GM23338 (cell line): ENCODE data around the gene FBXO9. TPM values are rescaled to one million over a fixed set of nuclear protein-coding genes. Genes with fewer than 3 reads are reported as not detected.

Source experiments
- ATAC-seq: fragments of 200-7000 bp; cut with Tn5 transposase; 3 replicates; pipeline ENCODE4 v1.9.1; 2020
- DNase-seq: peaks from one replicate; pipeline ENCODE4 v3.0.0-alpha.2; 2015; ENCODE audit warnings: low spot score
- H2AFZ ChIP-seq: fragments of 200-600 bp; sonication (generic); 2 replicates; pipeline ENCODE4 v1.8.0; 2016; ENCODE audit warnings: antibody characterized with exemption, mild to moderate bottlenecking, moderate library complexity
- H3F3A ChIP-seq: fragments of 200-600 bp; sonication (generic); replicated peaks from 2 replicates; pipeline ENCODE4 v1.8.0; 2017; ENCODE audit warnings: antibody characterized with exemption, mixed run types, low read depth
- H3K27ac ChIP-seq: fragments of 200-600 bp; sonication (generic); 2 replicates; pipeline ENCODE4 v1.6.1; 2016; ENCODE audit warnings: low read depth
- H3K27me3 ChIP-seq: fragments of 200-600 bp; sonication (generic); 2 replicates; pipeline ENCODE4 v1.8.0; 2016; ENCODE audit warnings: mild to moderate bottlenecking, mixed run types, moderate library complexity; ENCODE audit not compliant: insufficient read depth
- H3K36me3 ChIP-seq: fragments of 200-600 bp; sonication (generic); 2 replicates; pipeline ENCODE4 v1.8.0; 2016; ENCODE audit warnings: mild to moderate bottlenecking; ENCODE audit not compliant: insufficient read depth
- H3K4me1 ChIP-seq: fragments of 200-600 bp; sonication (generic); 2 replicates; pipeline ENCODE4 v1.8.0; 2016; ENCODE audit warnings: mild to moderate bottlenecking, moderate library complexity; ENCODE audit not compliant: insufficient read depth
- H3K4me2 ChIP-seq: fragments of 200-600 bp; sonication (generic); 2 replicates; pipeline ENCODE4 v1.7.1; 2017; ENCODE audit warnings: mixed run types
- H3K4me3 ChIP-seq: fragments of 200-600 bp; sonication (generic); 2 replicates; pipeline ENCODE4 v1.6.1; 2016; ENCODE audit warnings: mixed run types
- H3K79me2 ChIP-seq: fragments of 200-600 bp; sonication (generic); replicated peaks from 2 replicates; pipeline ENCODE4 v1.8.0; 2017; ENCODE audit warnings: mild to moderate bottlenecking; ENCODE audit not compliant: insufficient read depth
- H3K9me2 ChIP-seq: fragments of 200-600 bp; sonication (generic); 2 replicates; pipeline ENCODE4 v1.8.0; 2017; ENCODE audit not compliant: insufficient read depth
- H4K20me1 ChIP-seq: fragments of 200-600 bp; sonication (generic); replicated peaks from 2 replicates; pipeline ENCODE4 v1.8.0; 2017; ENCODE audit warnings: mild to moderate bottlenecking; ENCODE audit not compliant: insufficient read depth
- H3K27ac Mint-ChIP-seq: 2 replicates; pipeline ENCODE4 v1.8.0; 2020; ENCODE audit warnings: inconsistent platforms, mild to moderate bottlenecking, moderate library complexity, mixed read lengths
- H3K27me3 Mint-ChIP-seq: 3 replicates; pipeline ENCODE4 v1.8.0; 2022; ENCODE audit warnings: low read depth, mild to moderate bottlenecking, moderate library complexity, mixed read lengths, inconsistent platforms; ENCODE audit not compliant: insufficient read depth, poor library complexity
- H3K36me3 Mint-ChIP-seq: 3 replicates; pipeline ENCODE4 v1.8.0; 2021; ENCODE audit warnings: low read depth, mild to moderate bottlenecking, inconsistent platforms, moderate library complexity, mixed read lengths
- H3K4me1 Mint-ChIP-seq: 3 replicates; pipeline ENCODE4 v1.8.0; 2020; ENCODE audit warnings: mild to moderate bottlenecking, inconsistent platforms, mixed read lengths
- H3K4me3 Mint-ChIP-seq: 3 replicates; pipeline ENCODE4 v1.8.0; 2021; ENCODE audit warnings: moderate library complexity, mild to moderate bottlenecking, inconsistent platforms, mixed read lengths
- H3K9me3 Mint-ChIP-seq: 3 replicates; pipeline ENCODE4 v1.8.0; 2020; ENCODE audit warnings: moderate library complexity, mild to moderate bottlenecking, inconsistent platforms, mixed read lengths
- CREB1 ChIP-seq: fragments of 250-450 bp; sonication (Bioruptor Pico); IDR thresholded peaks from 2 replicates; pipeline ENCODE4 v1.5.0; 2020; ENCODE audit warnings: low read depth, mild to moderate bottlenecking, moderate library complexity
- CTCF ChIP-seq, 2 experiments: fragments of 200-600 bp in 1 of 2; sonication (generic) in 1 of 2; conservative IDR thresholded peaks; 2 replicates each; pipeline versions ENCODE4 v1.5.1 to v1.6.1; 2016 to 2017; ENCODE audit warnings: antibody characterized with exemption in 2 of 2, low read depth in 2 of 2, mild to moderate bottlenecking in 2 of 2, moderate library complexity in 1 of 2
- ETS1 ChIP-seq: IDR thresholded peaks from 2 replicates; pipeline ENCODE4 v1.6.1; 2016; ENCODE audit warnings: antibody characterized with exemption
- EZH2 ChIP-seq: fragments of 200-600 bp; sonication (generic); IDR thresholded peaks from one replicate; pipeline ENCODE4 v1.8.0; 2017; ENCODE audit warnings: antibody characterized with exemption, mild to moderate bottlenecking, low read depth; ENCODE audit not compliant: unreplicated experiment
- EZH2phosphoT487 ChIP-seq: fragments of 200-600 bp; sonication (generic); IDR thresholded peaks from one replicate; pipeline ENCODE4 v1.8.1; 2018; ENCODE audit warnings: antibody characterized with exemption; ENCODE audit not compliant: unreplicated experiment
- JUNB ChIP-seq: IDR thresholded peaks from one replicate; pipeline ENCODE4 v1.6.1; 2016; ENCODE audit warnings: antibody characterized with exemption; ENCODE audit not compliant: unreplicated experiment
- NANOG ChIP-seq: IDR thresholded peaks from 2 replicates; pipeline ENCODE4 v1.6.1; 2016; ENCODE audit warnings: antibody characterized with exemption, borderline replicate concordance
- POLR2AphosphoS5 ChIP-seq: IDR thresholded peaks from 2 replicates; pipeline ENCODE4 v1.6.1; 2016; ENCODE audit warnings: antibody characterized with exemption, low read depth
- STAT1 ChIP-seq: IDR thresholded peaks from one replicate; pipeline ENCODE4 v1.6.1; 2016; ENCODE audit warnings: antibody characterized with exemption; ENCODE audit not compliant: unreplicated experiment
- ZNF114 ChIP-seq: fragments of 250-450 bp; sonication (Bioruptor Pico); IDR thresholded peaks from 2 replicates; pipeline ENCODE4 v1.5.0; 2020; ENCODE audit warnings: mild to moderate bottlenecking, moderate library complexity
- ZNF331 ChIP-seq: fragments of 250-450 bp; sonication (Bioruptor Pico); IDR thresholded peaks from 2 replicates; pipeline ENCODE4 v1.5.0; 2020; ENCODE audit warnings: low read depth, mild to moderate bottlenecking, moderate library complexity
- ZNF462 ChIP-seq: fragments of 250-450 bp; sonication (Bioruptor Pico); IDR thresholded peaks from 2 replicates; pipeline ENCODE4 v1.5.0; 2020; ENCODE audit warnings: mild to moderate bottlenecking, moderate library complexity
- polyA plus RNA-seq: library from polyadenylated mRNA; unstranded; fragments of >200 nt; fragmentation: Nextera tagmentation; extraction: Ambion mirVana; gene quantifications from 2 replicates; pipeline ENCODE4 v1.2.1, GENCODE V29; 2016
- total RNA-seq: library from RNA; depleted of rRNA; stranded (reverse); fragments of >200 nt; shearing (Covaris generic); gene quantifications from 2 replicates; pipeline ENCODE4 v1.2.3, GENCODE V29; 2014
- TF ChIP-seq, protein P1 (sequence below): IDR thresholded peaks from one replicate; pipeline ENCODE4 v1.6.1; 2018; ENCODE audit warnings: antibody characterized with exemption; ENCODE audit not compliant: unreplicated experiment

Gene FBXO9
- total and polyA plus RNA-seq, 2 experiments from 2014 or later: 29.8 to 32.8 TPM

- Histone ChIP-seq H2AFZ (no peak overlapping the region), H3K27ac (no peak overlapping the region), H4K20me1 (no peaks in the 10 kb centered on the region; the same call in 1 of the 2 replicates), H3F3A (no peaks in the 10 kb centered on the region), H3K9me2 (no peaks in the 10 kb centered on the region), H3K79me2 (no peaks in the 10 kb centered on the region; the same call in 1 of the 2 replicates), H3K4me1 (peaks cover 12% of the 10 kb centered on the region), H3K4me2 (no peak overlapping the region), H3K36me3 (no peaks in the 10 kb centered on the region), H3K27me3 (no peaks in the 10 kb centered on the region), H3K4me3 (no peak overlapping the region)
- peaks cover 21% of the 10 kb centered on the region for H3K4me1 Mint-ChIP-seq
- ATAC-seq (no peak), DNase-seq (no peak)
- H3K9me3 Mint-ChIP-seq: no peaks in the 10 kb centered on the region
- peaks cover 26% of the 10 kb centered on the region for H3K36me3 Mint-ChIP-seq
- TF ChIP-seq ZNF114 (CRISPR knock-in tag) (no peak), NANOG (no peak), STAT1 (no peak), ETS1 (no peak), EZH2 (no peak), ZNF462 (CRISPR knock-in tag) (no peak), CREB1 (CRISPR knock-in tag) (no peak), ZNF331 (CRISPR knock-in tag) (no peak), CTCF (conservative IDR thresholded peaks at IDR 0.05; ENCODE audit: low read depth in 2 of 2) (no peak), EZH2phosphoT487 (no peak), JUNB (no peak), POLR2AphosphoS5 (no peak)
- TF ChIP-seq, protein P1, sequence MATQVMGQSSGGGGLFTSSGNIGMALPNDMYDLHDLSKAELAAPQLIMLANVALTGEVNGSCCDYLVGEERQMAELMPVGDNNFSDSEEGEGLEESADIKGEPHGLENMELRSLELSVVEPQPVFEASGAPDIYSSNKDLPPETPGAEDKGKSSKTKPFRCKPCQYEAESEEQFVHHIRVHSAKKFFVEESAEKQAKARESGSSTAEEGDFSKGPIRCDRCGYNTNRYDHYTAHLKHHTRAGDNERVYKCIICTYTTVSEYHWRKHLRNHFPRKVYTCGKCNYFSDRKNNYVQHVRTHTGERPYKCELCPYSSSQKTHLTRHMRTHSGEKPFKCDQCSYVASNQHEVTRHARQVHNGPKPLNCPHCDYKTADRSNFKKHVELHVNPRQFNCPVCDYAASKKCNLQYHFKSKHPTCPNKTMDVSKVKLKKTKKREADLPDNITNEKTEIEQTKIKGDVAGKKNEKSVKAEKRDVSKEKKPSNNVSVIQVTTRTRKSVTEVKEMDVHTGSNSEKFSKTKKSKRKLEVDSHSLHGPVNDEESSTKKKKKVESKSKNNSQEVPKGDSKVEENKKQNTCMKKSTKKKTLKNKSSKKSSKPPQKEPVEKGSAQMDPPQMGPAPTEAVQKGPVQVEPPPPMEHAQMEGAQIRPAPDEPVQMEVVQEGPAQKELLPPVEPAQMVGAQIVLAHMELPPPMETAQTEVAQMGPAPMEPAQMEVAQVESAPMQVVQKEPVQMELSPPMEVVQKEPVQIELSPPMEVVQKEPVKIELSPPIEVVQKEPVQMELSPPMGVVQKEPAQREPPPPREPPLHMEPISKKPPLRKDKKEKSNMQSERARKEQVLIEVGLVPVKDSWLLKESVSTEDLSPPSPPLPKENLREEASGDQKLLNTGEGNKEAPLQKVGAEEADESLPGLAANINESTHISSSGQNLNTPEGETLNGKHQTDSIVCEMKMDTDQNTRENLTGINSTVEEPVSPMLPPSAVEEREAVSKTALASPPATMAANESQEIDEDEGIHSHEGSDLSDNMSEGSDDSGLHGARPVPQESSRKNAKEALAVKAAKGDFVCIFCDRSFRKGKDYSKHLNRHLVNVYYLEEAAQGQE: no peak
- no peak overlapping the region for H3K27ac Mint-ChIP-seq
- no peak overlapping the region for H3K4me3 Mint-ChIP-seq
- H3K27me3 Mint-ChIP-seq: peaks cover 4% of the 10 kb centered on the region
Measured at GRCh38 chr6:53041356-53041755, 23.8 kb upstream of the FBXO9 start.
